ENCODE data around the gene NXN. TPM values are rescaled to one million over a fixed set of nuclear protein-coding genes. Genes with fewer than 3 reads are reported as not detected.

The NXN gene
- polyA plus RNA-seq, 1 of the 3 experiments (the other 2 are of a cell fraction): 23.9 TPM

DNA sequence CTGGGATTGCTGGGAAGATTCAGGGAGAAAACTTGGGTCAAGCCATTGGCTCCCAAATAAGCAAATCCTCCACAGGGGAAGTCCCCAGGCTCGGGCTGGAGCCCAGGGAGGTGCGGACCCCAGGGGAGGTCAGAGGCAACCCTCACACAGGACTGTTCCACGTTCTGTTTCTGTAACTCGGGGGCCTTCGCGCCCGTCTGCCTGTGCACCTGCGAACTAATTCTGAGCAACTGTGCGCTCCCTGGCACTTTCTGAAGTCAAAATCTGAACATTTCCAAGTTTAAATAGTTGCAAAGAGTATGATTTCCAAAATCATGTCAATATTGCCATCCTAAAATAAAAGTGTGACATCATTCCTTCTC is 34.1 kb upstream of the NXN start:
- DNase-seq: no peak
- Histone ChIP-seq H2AFZ (ENCODE audit: low read depth) (no peak overlapping the region), H3K27ac (ENCODE audit: low read depth in 2 of 2, low read length in 1 of 2) (no peak overlapping the region), H3K9ac (no peak overlapping the region), H3K9me2 (no peaks in the 10 kb centered on the region), H3K79me2 (ENCODE audit: insufficient read depth) (no peaks in the 10 kb centered on the region), H4K20me1 (ENCODE audit: insufficient read depth) (no peaks in the 10 kb centered on the region), H3K4me1 (ENCODE audit: control insufficient read depth in 1 of 2, insufficient read depth in 2 of 2, low read depth in 1 of 2, low read length in 1 of 2) (no peaks in the 10 kb centered on the region), H3F3A (replicated peaks; ENCODE audit: insufficient read depth) (no peaks in the 10 kb centered on the region), H3K27me3 (ENCODE audit: insufficient read depth) (no peaks in the 10 kb centered on the region), H3K4me2 (no peak overlapping the region), H3K36me3 (replicated peaks in 1 of 2; ENCODE audit: control insufficient read depth in 1 of 2, insufficient read depth in 2 of 2, low read length in 1 of 2) (peaks cover 4 to 21% of the 10 kb centered on the region in 2 experiments), H3K4me3 (ENCODE audit: low read depth in 2 of 2, low read length in 1 of 2) (no peak overlapping the region), H3K9me3 (no peaks in the 10 kb centered on the region)
- 95% methylated on average over 7 of the region's 9 CpGs for WGBS (ENCODE audit: low lambda C conversion rate)
- no peak for TF ChIP-seq ELF1 (IDR thresholded peaks at IDR 0.05)
- no peak for TF ChIP-seq TCF12 (IDR thresholded peaks at IDR 0.05)
- TF ChIP-seq FOSL2 (IDR thresholded peaks at IDR 0.05; ENCODE audit: borderline replicate concordance, low read depth): no peak
- TF ChIP-seq TAF1 (IDR thresholded peaks at IDR 0.05; ENCODE audit: borderline replicate concordance, low read depth, low read length): no peak
- TF ChIP-seq, protein P1, sequence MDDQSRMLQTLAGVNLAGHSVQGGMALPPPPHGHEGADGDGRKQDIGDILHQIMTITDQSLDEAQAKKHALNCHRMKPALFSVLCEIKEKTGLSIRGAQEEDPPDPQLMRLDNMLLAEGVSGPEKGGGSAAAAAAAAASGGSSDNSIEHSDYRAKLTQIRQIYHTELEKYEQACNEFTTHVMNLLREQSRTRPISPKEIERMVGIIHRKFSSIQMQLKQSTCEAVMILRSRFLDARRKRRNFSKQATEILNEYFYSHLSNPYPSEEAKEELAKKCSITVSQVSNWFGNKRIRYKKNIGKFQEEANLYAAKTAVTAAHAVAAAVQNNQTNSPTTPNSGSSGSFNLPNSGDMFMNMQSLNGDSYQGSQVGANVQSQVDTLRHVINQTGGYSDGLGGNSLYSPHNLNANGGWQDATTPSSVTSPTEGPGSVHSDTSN (IDR thresholded peaks at IDR 0.05): no peak
- TF ChIP-seq, protein P2, sequence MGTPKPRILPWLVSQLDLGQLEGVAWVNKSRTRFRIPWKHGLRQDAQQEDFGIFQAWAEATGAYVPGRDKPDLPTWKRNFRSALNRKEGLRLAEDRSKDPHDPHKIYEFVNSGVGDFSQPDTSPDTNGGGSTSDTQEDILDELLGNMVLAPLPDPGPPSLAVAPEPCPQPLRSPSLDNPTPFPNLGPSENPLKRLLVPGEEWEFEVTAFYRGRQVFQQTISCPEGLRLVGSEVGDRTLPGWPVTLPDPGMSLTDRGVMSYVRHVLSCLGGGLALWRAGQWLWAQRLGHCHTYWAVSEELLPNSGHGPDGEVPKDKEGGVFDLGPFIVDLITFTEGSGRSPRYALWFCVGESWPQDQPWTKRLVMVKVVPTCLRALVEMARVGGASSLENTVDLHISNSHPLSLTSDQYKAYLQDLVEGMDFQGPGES (IDR thresholded peaks at IDR 0.05; ENCODE audit: low read depth, low read length): no peak
- TF ChIP-seq RFX5 (IDR thresholded peaks at IDR 0.05; ENCODE audit: low read length): no peak
- no peak for TF ChIP-seq GABPA (IDR thresholded peaks at IDR 0.05; ENCODE audit: low read depth)
- TF ChIP-seq JUND (IDR thresholded peaks at IDR 0.05): no peak
- CTCF ChIA-PET: interaction anchor here (1.6 kb wide), 1 partner anchor 43 kb away, joined by 7 read pairs; no protein-coding TSS in a partner anchor
- POLR2A ChIA-PET: no interaction called here

DNA sequence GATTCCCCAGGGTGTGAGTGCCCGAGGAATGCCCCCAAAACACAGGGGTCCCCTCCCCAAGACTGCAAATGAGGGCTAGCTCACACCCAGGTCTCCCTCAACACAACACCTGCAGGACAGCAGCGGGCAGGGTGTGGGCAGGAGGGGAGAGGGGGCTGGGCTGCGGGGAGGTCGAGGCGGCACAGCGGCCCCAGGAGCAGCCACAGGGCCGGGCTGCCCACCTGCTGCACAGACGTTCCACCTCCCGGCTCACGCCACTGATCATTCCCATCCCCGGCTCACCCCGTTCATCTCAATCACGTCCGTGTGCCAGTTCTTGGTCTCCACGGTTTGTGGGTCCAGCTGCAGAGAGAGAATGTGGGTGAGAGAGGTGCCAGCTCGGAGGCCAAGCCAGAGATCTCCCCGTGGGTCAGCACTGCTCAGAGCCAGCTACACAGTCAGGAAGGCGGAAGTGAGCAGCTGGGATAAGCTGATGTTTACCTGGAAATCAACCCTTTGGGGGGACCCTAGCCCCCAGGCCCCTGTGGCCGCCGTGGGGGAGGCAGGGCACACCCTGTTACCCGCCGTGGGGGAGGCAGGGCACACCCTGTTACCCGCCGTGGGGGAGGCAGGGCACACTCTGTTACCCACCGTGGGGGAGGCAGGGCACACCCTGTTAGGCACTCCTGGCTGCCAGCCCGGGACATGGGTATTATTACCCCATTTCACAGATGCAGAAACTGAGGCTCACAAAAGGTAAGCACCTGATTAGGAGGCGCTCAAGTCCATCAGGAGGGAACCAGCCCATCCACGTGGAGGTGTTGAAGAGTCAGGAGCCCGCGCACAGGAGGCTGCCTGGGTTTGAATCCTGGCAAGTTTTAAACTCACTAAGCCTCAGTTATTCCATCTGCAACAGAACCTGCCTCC is 33.5 kb upstream of the NXN start:
- H3K27me3 ChIP-seq (ENCODE audit: insufficient read depth): no peaks in the 10 kb centered on the region
- peaks cover 4 to 26% of the 10 kb centered on the region in 2 experiments for H3K36me3 ChIP-seq (replicated peaks in 1 of 2; ENCODE audit: control insufficient read depth in 1 of 2, insufficient read depth in 2 of 2, low read length in 1 of 2)
- H3K79me2 ChIP-seq (ENCODE audit: insufficient read depth): no peaks in the 10 kb centered on the region
- POLR2A ChIA-PET: no interaction called here
- 84% methylated on average over 20 of the region's 30 CpGs for WGBS (ENCODE audit: low lambda C conversion rate)
- no peak overlapping the region for H2AFZ ChIP-seq (ENCODE audit: low read depth)
- no peaks in the 10 kb centered on the region for H3F3A ChIP-seq (replicated peaks; ENCODE audit: insufficient read depth)
- H3K9ac ChIP-seq: no peak overlapping the region
- TF ChIP-seq POLR2AphosphoS5 (IDR thresholded peaks at IDR 0.05; ENCODE audit: low read depth, low read length) (no peak), RFX5 (IDR thresholded peaks at IDR 0.05; ENCODE audit: low read length) (no peak), JUND (IDR thresholded peaks at IDR 0.05) (no peak), TAF1 (IDR thresholded peaks at IDR 0.05; ENCODE audit: borderline replicate concordance, low read depth, low read length) (no peak), MXI1 (IDR thresholded peaks at IDR 0.05; ENCODE audit: low read depth, low read length) (no peak), SIN3A (IDR thresholded peaks at IDR 0.05; ENCODE audit: borderline replicate concordance, low read depth, low read length) (no peak), EP300 (IDR thresholded peaks at IDR 0.05; ENCODE audit: borderline replicate concordance in 1 of 2, low read depth in 1 of 2, low read length in 1 of 2) (no peak), GABPA (IDR thresholded peaks at IDR 0.05; ENCODE audit: low read depth) (no peak)
- TF ChIP-seq, protein P3, sequence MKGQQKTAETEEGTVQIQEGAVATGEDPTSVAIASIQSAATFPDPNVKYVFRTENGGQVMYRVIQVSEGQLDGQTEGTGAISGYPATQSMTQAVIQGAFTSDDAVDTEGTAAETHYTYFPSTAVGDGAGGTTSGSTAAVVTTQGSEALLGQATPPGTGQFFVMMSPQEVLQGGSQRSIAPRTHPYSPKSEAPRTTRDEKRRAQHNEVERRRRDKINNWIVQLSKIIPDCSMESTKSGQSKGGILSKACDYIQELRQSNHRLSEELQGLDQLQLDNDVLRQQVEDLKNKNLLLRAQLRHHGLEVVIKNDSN (IDR thresholded peaks at IDR 0.05; ENCODE audit: borderline replicate concordance, low read depth): no peak
- TF ChIP-seq, protein P4, sequence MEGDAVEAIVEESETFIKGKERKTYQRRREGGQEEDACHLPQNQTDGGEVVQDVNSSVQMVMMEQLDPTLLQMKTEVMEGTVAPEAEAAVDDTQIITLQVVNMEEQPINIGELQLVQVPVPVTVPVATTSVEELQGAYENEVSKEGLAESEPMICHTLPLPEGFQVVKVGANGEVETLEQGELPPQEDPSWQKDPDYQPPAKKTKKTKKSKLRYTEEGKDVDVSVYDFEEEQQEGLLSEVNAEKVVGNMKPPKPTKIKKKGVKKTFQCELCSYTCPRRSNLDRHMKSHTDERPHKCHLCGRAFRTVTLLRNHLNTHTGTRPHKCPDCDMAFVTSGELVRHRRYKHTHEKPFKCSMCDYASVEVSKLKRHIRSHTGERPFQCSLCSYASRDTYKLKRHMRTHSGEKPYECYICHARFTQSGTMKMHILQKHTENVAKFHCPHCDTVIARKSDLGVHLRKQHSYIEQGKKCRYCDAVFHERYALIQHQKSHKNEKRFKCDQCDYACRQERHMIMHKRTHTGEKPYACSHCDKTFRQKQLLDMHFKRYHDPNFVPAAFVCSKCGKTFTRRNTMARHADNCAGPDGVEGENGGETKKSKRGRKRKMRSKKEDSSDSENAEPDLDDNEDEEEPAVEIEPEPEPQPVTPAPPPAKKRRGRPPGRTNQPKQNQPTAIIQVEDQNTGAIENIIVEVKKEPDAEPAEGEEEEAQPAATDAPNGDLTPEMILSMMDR (IDR thresholded peaks at IDR 0.05): no peak
- TF ChIP-seq, protein P5, sequence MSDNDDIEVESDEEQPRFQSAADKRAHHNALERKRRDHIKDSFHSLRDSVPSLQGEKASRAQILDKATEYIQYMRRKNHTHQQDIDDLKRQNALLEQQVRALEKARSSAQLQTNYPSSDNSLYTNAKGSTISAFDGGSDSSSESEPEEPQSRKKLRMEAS (IDR thresholded peaks at IDR 0.05; ENCODE audit: low read depth): no peak
- CTCF ChIA-PET: interaction anchor here (1.3 to 1.5 kb wide), 2 partner anchors 10 to 13 kb away, joined by 3 to 4 read pairs; no protein-coding TSS in a partner anchor
- no peaks in the 10 kb centered on the region for H4K20me1 ChIP-seq (ENCODE audit: insufficient read depth)
- no peak overlapping the region for H3K4me2 ChIP-seq
- no peak for DNase-seq
- H3K27ac ChIP-seq (ENCODE audit: low read depth in 2 of 2, low read length in 1 of 2): no peak overlapping the region
- H3K4me3 ChIP-seq (ENCODE audit: low read depth in 2 of 2, low read length in 1 of 2): no peak overlapping the region
- no peaks in the 10 kb centered on the region for H3K9me3 ChIP-seq
- no peaks in the 10 kb centered on the region for H3K9me2 ChIP-seq
- no peaks in the 10 kb centered on the region for H3K4me1 ChIP-seq (ENCODE audit: control insufficient read depth in 1 of 2, insufficient read depth in 2 of 2, low read depth in 1 of 2, low read length in 1 of 2)
